Thoracic aorta (tissue), 2 donors: ENCODE measurements around the gene PRUNE2. TPM values are rescaled to one million over a fixed set of nuclear protein-coding genes. Genes with fewer than 3 reads are reported as not detected.

Source experiments
- ATAC-seq: fragments of 150-250 bp; one replicate; pipeline ENCODE4 v1.8.0; 2017; ENCODE audit warnings: low read depth; ENCODE audit not compliant: insufficient number of reproducible peaks, low FRiP score
- DNase-seq: peaks from one replicate; pipeline ENCODE4 v3.0.0-alpha.2; 2020; ENCODE audit warnings: low spot score
- H3K27ac ChIP-seq, 2 donors: fragments of 200-600 bp; sonication (generic); 1 replicate in 1 of 2; 2 replicates in 1 of 2; pipeline ENCODE4 v1.5.1; 2016; ENCODE audit warnings: mild to moderate bottlenecking in 2 of 2, moderate library complexity in 2 of 2
- H3K27me3 ChIP-seq: fragments of 200-600 bp; sonication (generic); replicated peaks from 2 replicates; pipeline ENCODE4 v1.6.0; 2016; ENCODE audit warnings: mild to moderate bottlenecking; ENCODE audit not compliant: insufficient read depth
- H3K36me3 ChIP-seq: fragments of 200-600 bp; sonication (generic); one replicate; pipeline ENCODE4 v1.5.1; 2016
- H3K4me1 ChIP-seq, 2 donors: fragments of 200-600 bp; sonication (generic); 1 replicate in 1 of 2; 2 replicates in 1 of 2; pipeline versions ENCODE4 v1.5.1 to v1.6.0; 2016; ENCODE audit warnings: low read depth in 2 of 2, mild to moderate bottlenecking in 1 of 2; ENCODE audit not compliant: control insufficient read depth in 1 of 2
- H3K4me3 ChIP-seq: fragments of 200-600 bp; sonication (generic); 2 replicates; pipeline ENCODE4 v1.5.1; 2016; ENCODE audit warnings: mild to moderate bottlenecking
- H3K9me3 ChIP-seq: fragments of 200-600 bp; sonication (generic); 2 replicates; pipeline ENCODE4 v1.5.1; 2016
- total RNA-seq, 2 donors: library from RNA; depleted of rRNA; stranded (reverse); fragments of >200 nt; gene quantifications; one replicate each; pipeline versions ENCODE4 v1.1.0 to v1.2.3, GENCODE V29; 2016
- TF ChIP-seq, protein P1 (sequence below): fragments of 200-600 bp; sonication (generic); IDR thresholded peaks from one replicate; pipeline ENCODE4 v1.5.1; 2019; ENCODE audit warnings: antibody characterized with exemption

PRUNE2 gene
- total RNA-seq, 2 donors from 2014 or later = 360 to 420 TPM

DNA sequence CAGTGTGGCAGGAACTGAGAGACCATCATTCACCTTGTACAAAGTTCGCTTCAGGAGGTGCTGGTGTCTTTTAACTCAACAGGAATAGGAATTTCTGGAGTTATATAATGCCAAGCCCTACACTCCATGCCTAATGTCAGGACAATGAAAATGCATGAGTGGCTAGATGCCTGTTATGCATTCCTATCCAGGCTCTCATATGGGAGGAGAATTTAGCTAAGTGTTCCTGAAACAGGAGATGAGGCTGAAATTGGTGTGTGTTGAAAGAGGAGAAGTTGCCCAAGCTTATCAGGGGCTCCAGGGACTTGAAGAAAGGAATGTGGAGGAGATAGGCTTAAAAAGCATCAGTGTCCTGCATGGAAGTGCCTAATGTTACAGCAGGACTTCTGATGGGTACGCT, 26.8 kb upstream of the PRUNE2 start:
- Histone ChIP-seq H3K4me3 (no peak overlapping the region), H3K9me3 (no peaks in the 10 kb centered on the region), H3K4me1 (peaks cover 0 to 1% of the 10 kb centered on the region in 2 donors), H3K36me3 (no peaks in the 10 kb centered on the region), H3K27ac (no peak overlapping the region), H3K27me3 (no peaks in the 10 kb centered on the region)
- no peak for DNase-seq
- TF ChIP-seq, protein P1, sequence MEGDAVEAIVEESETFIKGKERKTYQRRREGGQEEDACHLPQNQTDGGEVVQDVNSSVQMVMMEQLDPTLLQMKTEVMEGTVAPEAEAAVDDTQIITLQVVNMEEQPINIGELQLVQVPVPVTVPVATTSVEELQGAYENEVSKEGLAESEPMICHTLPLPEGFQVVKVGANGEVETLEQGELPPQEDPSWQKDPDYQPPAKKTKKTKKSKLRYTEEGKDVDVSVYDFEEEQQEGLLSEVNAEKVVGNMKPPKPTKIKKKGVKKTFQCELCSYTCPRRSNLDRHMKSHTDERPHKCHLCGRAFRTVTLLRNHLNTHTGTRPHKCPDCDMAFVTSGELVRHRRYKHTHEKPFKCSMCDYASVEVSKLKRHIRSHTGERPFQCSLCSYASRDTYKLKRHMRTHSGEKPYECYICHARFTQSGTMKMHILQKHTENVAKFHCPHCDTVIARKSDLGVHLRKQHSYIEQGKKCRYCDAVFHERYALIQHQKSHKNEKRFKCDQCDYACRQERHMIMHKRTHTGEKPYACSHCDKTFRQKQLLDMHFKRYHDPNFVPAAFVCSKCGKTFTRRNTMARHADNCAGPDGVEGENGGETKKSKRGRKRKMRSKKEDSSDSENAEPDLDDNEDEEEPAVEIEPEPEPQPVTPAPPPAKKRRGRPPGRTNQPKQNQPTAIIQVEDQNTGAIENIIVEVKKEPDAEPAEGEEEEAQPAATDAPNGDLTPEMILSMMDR = no peak
- no peak for ATAC-seq

- H3K27ac ChIP-seq = no peak overlapping the region
- H3K36me3 ChIP-seq = no peaks in the 10 kb centered on the region
- no peak for DNase-seq
- H3K4me1 ChIP-seq = peaks cover 1 to 6% of the 10 kb centered on the region in 2 donors
- H3K9me3 ChIP-seq = no peaks in the 10 kb centered on the region
- no peaks in the 10 kb centered on the region for H3K27me3 ChIP-seq
- H3K4me3 ChIP-seq = no peak overlapping the region
- TF ChIP-seq, protein P1 = no peak
- ATAC-seq = no peak
Measured at GRCh38 chr9:76932265-76932664, 26.4 kb upstream of the PRUNE2 start.

GRCh38 chr9:76927540-76928240, 21.8 kb upstream of the PRUNE2 start:
- no peaks in the 10 kb centered on the region for H3K36me3 ChIP-seq
- H3K4me3 ChIP-seq = no peak overlapping the region
- ATAC-seq = no peak
- no peaks in the 10 kb centered on the region for H3K27me3 ChIP-seq
- no peak for DNase-seq
- peak overlapping the region; percentile 48 to 81 for H3K27ac ChIP-seq
- TF ChIP-seq, protein P1 = no peak
- H3K9me3 ChIP-seq = no peaks in the 10 kb centered on the region
- peaks cover 8 to 14% of the 10 kb centered on the region in 2 donors for H3K4me1 ChIP-seq

DNA sequence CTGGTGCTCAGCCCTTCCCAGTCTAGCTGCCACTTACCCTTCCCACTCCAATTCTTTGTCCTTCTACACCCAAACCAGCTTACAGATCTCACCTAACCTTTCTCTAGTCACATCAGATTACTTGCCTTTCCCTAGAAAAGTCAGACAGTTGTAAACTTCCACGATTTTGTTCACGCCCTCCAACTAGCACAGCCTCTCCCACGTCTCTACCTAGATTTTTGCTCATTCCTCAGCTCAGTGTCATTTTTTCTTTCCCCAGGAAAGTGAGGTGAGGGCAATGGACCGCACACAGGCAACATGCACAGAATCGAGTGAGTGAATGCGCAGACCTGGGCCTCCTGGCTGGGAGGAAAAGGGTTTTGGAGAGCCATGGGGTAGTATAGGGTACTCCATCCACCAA, 20.9 kb upstream of the PRUNE2 start:
- ATAC-seq = no peak
- no peaks in the 10 kb centered on the region for H3K36me3 ChIP-seq
- H3K27ac ChIP-seq = peak overlapping the region; percentile 48 to 81
- no peak overlapping the region for H3K4me3 ChIP-seq
- peaks cover 8 to 14% of the 10 kb centered on the region in 2 donors for H3K4me1 ChIP-seq
- no peaks in the 10 kb centered on the region for H3K27me3 ChIP-seq
- DNase-seq = no peak
- H3K9me3 ChIP-seq = no peaks in the 10 kb centered on the region
- TF ChIP-seq, protein P1 = no peak

- peak overlapping the region; percentile 84 to 90 for H3K27ac ChIP-seq
- DNase-seq (peak; percentile 40), ATAC-seq (peak; percentile 81)
- H3K4me1 ChIP-seq = peaks cover 8 to 14% of the 10 kb centered on the region in 2 donors
- H3K9me3 ChIP-seq = no peaks in the 10 kb centered on the region
- TF ChIP-seq, protein P1 = no peak
- H3K36me3 ChIP-seq = no peaks in the 10 kb centered on the region
- no peak overlapping the region for H3K4me3 ChIP-seq
- no peaks in the 10 kb centered on the region for H3K27me3 ChIP-seq
Measured at GRCh38 chr9:76926324-76926741, 20.4 kb upstream of the PRUNE2 start.
